Nucleus accumbens (tissue), 56 donors: ENCODE measurements around the gene ZFPM1.
"Not testable (repeated sequence)": the region's sequence is repeated elsewhere in the genome, so short reads cannot be mapped to it uniquely, and the experiment has no call there.

Experiments
- DNase-seq, 56 donors: peaks; one replicate each; lab custom pipeline; 2025; lab: John Stamatoyannopoulos, UW

ZFPM1 gene

GRCh38 chr16:88477631-88478519, 24.8 kb downstream of the ZFPM1 start:
- DNase-seq: no peak

DNA sequence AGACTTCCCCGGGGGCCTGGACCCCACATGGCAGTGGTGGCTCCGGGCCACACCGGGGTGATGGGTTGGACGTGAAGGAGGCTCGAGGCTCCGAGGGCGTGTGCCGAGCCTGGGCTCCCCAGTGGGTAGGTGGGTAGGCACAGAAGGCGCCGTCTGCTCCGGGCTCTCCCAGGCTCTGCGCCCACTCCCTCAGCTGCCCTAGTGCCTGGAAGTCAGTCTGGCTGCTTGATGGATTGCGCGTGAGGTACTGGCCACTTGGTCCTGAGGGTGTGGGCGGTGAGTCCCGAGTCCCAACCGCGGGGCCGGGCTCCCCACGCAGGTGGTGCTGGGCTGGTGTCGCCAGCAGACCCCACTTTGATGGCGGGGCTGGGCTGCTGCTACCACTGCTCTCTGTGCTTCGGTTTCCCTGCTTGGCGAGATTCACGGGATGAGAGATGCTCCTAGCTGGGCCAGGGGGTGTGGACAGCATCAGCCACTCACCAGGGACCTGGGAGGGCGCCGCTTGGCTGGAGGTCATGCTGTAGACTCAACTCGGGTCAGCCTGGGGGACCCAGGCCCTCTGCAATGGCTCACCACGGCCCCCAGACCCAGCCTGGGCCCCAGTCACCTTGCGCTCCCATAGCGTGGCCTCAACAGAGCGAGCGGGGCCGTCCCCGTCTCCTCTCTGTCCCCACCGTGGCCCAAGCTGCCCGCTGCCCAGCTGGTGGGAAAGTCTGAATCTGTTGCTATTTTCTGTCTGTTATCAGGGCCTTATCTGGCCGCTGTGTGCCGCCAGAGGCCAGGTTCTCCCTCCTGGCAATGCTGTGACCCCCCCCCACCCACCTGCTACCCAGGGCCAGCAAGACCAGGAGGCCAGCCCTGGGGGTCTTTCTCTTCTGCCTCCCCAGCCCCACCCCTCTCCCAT, 26.1 kb downstream of the ZFPM1 start:
- no peak for DNase-seq

GRCh38 chr16:88479793-88480760, 27.0 kb downstream of the ZFPM1 start:
- no peak for DNase-seq

GRCh38 chr16:88480829-88481228, 27.7 kb downstream of the ZFPM1 start:
- no peak for DNase-seq

GRCh38 chr16:88481851-88482250, 28.8 kb downstream of the ZFPM1 start:
- DNase-seq: no peak

DNA sequence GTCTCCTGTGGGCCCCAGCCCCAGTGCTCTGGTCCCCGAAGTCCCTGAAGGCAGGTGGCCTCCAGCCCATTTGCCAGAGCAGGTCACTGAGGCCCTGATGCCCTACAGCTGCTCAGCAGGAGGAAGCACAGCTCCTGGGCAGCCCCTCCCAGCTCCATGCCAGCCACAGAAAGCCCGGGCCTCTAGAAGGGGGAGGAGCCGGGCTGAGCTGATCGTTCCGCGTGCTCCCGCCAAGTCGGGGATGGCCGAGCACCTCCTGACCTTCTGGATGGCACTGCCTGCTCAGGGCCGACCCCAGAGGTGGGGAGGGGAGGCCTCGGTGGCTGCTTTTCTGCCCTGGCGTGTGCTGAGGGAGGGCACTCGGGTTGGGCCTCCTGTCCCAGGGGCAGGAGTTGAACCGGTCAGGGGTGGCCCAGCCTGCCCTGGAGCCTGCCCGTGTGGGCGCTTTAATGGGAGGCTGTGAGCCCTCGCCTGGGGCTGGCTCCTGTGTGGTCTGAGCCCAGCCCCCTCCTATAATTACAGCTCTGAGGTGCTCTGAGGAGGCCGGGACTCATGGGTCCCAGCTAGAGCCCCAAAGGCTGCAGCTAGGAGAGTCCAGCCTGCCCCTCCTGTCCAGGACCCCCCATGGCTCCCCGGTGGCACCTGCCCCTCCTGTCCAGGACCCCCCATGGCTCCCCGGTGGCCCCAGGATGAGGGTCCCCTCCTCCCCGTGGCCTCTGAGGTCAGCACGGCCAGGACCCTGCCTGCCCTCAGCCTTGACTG, 29.7 kb downstream of the ZFPM1 start:
- no peak for DNase-seq

GRCh38 chr16:88483392-88483641, 30.2 kb downstream of the ZFPM1 start:
- DNase-seq: no peak

- DNase-seq: no peak
Measured at GRCh38 chr16:88484505-88485365, 31.7 kb downstream of the ZFPM1 start.

DNA sequence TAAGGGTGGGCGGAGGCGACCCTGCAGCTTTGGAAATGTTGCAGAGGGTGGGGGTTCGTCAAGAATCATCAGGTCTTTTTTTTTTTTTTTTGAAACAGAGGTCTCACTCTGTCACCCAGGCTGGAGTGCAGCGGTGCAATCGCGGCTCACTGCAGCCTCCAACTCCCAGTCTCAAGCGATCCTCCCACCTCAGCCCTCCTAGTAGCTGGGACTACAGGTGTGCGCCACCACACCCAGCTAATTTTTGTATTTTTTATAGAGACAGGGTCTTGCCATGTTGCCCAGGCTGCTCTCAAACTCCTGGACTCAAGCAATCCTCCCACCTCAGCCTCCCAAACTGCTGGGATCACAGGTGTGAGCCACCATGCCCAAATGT, 32.3 kb downstream of the ZFPM1 start:
- DNase-seq: not testable (repeated sequence)

- no peak for DNase-seq
Measured at GRCh38 chr16:88486398-88487123, 33.5 kb downstream of the ZFPM1 start.

DNA sequence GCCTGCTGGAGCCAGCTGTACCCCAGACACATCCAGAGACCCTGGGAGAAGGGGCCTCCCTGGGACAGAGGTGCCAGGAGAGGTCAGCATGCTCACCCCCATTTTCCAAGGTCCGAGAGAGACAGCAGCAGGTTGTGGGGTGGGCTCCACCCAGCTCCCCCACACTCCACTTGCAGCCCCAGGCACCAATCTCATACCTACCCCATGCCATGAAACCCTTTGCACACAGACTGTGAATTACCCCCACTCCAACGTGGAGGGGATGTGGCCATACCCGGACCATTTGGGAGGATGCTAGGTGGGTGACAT, 34.0 kb downstream of the ZFPM1 start:
- DNase-seq: no peak

- no peak for DNase-seq
Measured at GRCh38 chr16:88487920-88488851, 35.1 kb downstream of the ZFPM1 start.

DNA sequence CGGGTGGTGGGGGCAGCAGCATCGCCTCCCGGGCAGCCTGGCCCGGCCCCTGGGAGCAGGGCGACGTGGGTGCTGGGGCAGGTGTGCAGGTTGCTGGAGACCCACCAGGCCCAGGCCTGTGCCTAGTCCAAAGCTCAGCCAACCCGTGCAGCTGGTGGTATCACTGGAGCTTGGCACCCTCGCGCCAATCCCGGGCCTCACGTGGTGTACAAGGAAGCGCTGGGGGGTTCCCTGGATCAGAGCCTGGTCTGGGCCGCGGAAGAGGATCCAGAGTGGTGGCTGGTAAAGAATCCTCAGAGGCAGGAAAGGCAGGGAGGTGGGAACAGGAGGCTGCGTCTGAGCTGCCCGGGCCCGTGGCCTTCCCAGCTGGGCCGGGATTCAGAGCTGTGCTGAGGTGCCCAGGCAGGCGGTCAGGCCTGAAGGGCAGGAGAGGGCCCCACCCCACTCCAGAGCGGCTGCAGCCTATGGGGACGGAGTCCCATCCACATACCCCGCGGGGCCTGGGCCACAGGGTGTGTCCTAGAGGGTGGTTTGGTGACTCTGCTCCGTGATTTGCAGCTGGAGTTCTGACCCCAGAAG, 36.2 kb downstream of the ZFPM1 start:
- no peak for DNase-seq

DNA sequence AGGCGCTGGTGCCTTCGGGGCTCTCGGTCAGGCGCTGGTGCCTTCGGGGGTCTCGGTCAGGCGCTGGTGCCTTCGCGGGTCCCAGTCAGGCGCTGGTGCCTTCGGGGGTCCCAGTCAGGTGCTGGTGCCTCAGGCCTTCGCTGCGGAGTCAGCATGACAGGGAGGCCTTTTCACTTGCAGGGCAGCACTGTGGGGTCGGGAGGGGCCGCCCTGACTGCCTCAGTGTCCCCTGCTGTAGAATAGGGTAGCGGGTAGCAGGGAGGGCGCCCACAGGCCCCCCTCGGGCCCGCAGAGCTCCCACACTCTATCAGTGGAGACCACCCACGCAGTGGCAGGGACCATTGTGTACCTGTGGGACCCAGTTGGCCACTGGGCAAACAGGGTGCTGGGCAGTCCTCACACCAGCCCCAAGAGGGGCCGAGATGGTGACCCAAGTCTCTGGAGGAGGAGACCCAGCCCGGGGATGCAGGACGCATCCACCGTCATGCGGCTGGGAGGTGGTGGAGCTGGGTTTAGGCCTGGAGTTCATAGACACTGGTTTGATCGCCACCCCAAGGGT, 38.0 kb downstream of the ZFPM1 start:
- DNase-seq: no peak

DNA sequence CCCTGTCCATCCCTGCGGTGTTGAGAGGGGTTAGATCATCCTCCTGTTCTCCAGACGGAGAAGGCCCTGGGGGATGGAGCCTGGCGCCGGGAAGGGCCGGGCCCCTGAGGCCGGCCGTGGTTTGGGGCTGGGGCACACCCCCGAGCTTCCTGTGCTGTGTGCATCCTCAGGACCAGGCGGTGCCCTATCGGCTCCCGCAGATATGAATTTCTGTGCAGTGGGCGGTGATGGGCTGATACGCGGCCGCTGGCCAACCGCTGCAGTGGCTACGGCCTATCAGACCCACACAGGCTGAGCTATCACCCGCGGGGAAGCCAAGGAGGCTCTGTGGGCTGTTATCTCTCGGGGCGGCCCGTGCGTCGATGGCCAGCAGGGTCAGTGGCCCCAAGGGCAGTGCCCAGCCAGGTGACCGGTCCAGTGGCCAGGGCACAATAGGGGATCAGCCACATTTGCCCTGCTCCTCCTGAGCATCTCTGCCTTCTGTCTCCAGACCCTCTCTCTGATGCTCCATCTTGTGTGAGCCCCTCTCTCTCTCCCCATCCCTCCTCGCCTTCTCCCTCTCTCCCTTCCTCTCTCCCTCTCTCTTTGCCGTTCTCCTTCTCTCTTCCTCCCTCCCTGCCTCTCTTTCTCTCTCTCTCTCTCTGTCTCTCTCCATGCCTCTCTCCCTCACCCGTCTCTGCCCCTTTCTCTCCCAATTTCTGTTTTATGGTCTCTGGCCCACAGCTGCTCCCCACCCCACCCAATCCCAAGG, 38.7 kb downstream of the ZFPM1 start:
- DNase-seq: no peak

DNA sequence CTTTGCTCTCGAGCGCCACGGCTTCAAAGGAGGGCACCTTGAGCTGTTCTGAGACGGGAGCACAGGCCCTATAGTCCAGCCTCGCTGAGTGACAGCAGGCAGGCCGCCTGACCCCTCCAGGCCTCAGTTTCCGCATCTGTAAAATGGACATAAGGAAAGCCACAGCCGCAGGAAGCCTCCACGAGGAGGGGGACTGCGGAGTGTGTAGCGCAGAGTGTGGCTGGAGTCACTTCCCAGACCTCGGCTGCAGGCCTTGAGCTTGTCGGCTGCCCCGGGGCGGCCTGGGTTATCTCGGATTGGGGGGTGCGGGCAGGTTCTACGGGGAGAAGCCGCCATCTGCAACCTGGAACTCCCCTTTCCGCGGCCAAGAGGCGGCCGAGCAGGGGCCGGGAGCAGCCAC, 40.8 kb downstream of the ZFPM1 start:
- DNase-seq: no peak
